Measurements from ENCODE around the gene TSHZ3. TPM values are rescaled to one million over a fixed set of nuclear protein-coding genes. Genes with fewer than 3 reads are reported as not detected.

The TSHZ3 gene
- total RNA-seq, 2 experiments from 2014 or later = 1.7 to 1.8 TPM

- H3K36me3 Mint-ChIP-seq (ENCODE audit: low read depth) = no peaks in the 10 kb centered on the region
- no peaks in the 10 kb centered on the region for H3K4me1 Mint-ChIP-seq
- ChIA-PET CTCF (no interaction called here), POLR2A (no interaction called here)
- H3K4me3 Mint-ChIP-seq = no peak overlapping the region
- H3K27ac Mint-ChIP-seq = no peak overlapping the region
- no peaks in the 10 kb centered on the region for H3K9me3 Mint-ChIP-seq
- DNase-seq = no peak
- H3K27me3 Mint-ChIP-seq = no peaks in the 10 kb centered on the region
Measured at GRCh38 chr19:31297991-31298390, 51.2 kb downstream of the TSHZ3 start.

GRCh38 chr19:31296741-31297390, 52.4 kb downstream of the TSHZ3 start:
- H3K27me3 Mint-ChIP-seq = no peaks in the 10 kb centered on the region
- no peak overlapping the region for H3K27ac Mint-ChIP-seq
- no peak for DNase-seq
- POLR2A ChIA-PET = no interaction called here
- H3K36me3 Mint-ChIP-seq (ENCODE audit: low read depth) = no peaks in the 10 kb centered on the region
- H3K9me3 Mint-ChIP-seq = no peaks in the 10 kb centered on the region
- CTCF ChIA-PET = no interaction called here
- no peaks in the 10 kb centered on the region for H3K4me1 Mint-ChIP-seq
- no peak overlapping the region for H3K4me3 Mint-ChIP-seq

GRCh38 chr19:31294189-31294588, 55.0 kb downstream of the TSHZ3 start:
- Mint-ChIP-seq H3K9me3 (no peaks in the 10 kb centered on the region), H3K27me3 (no peaks in the 10 kb centered on the region), H3K36me3 (ENCODE audit: low read depth) (no peaks in the 10 kb centered on the region), H3K27ac (no peak overlapping the region), H3K4me3 (no peak overlapping the region), H3K4me1 (no peaks in the 10 kb centered on the region)
- ChIA-PET CTCF (no interaction called here), POLR2A (no interaction called here)
- no peak for DNase-seq

- no peaks in the 10 kb centered on the region for H3K27me3 Mint-ChIP-seq
- no peak for DNase-seq
- H3K9me3 Mint-ChIP-seq = no peaks in the 10 kb centered on the region
- H3K27ac Mint-ChIP-seq = no peak overlapping the region
- no peaks in the 10 kb centered on the region for H3K36me3 Mint-ChIP-seq (ENCODE audit: low read depth)
- CTCF ChIA-PET = interaction anchor here (1.0 kb wide), 1 partner anchor 609 kb away, joined by 3 read pairs; no protein-coding TSS in a partner anchor
- POLR2A ChIA-PET = no interaction called here
- H3K4me1 Mint-ChIP-seq = no peaks in the 10 kb centered on the region
- H3K4me3 Mint-ChIP-seq = no peak overlapping the region
Measured at GRCh38 chr19:31292639-31293185, 56.5 kb downstream of the TSHZ3 start.

GRCh38 chr19:31290931-31291590, 58.2 kb downstream of the TSHZ3 start:
- H3K9me3 Mint-ChIP-seq = no peaks in the 10 kb centered on the region
- no peaks in the 10 kb centered on the region for H3K27me3 Mint-ChIP-seq
- CTCF ChIA-PET = interaction anchor here (1.2 to 1.4 kb wide), 2 partner anchors 13 to 37 kb away, joined by 3 read pairs; no protein-coding TSS in a partner anchor
- no peak overlapping the region for H3K4me3 Mint-ChIP-seq
- no peak overlapping the region for H3K27ac Mint-ChIP-seq
- H3K36me3 Mint-ChIP-seq (ENCODE audit: low read depth) = no peaks in the 10 kb centered on the region
- no peaks in the 10 kb centered on the region for H3K4me1 Mint-ChIP-seq
- no peak for DNase-seq
- POLR2A ChIA-PET = no interaction called here

GRCh38 chr19:31289976-31290375, 59.3 kb downstream of the TSHZ3 start:
- H3K27ac Mint-ChIP-seq = no peak overlapping the region
- H3K9me3 Mint-ChIP-seq = no peaks in the 10 kb centered on the region
- no peaks in the 10 kb centered on the region for H3K27me3 Mint-ChIP-seq
- H3K36me3 Mint-ChIP-seq (ENCODE audit: low read depth) = no peaks in the 10 kb centered on the region
- ChIA-PET POLR2A (no interaction called here), CTCF (interaction anchor here (1.2 to 1.4 kb wide), 2 partner anchors 14 to 36 kb away, joined by 3 read pairs; no protein-coding TSS in a partner anchor)
- no peak overlapping the region for H3K4me3 Mint-ChIP-seq
- DNase-seq = no peak
- H3K4me1 Mint-ChIP-seq = no peaks in the 10 kb centered on the region

GRCh38 chr19:31289381-31289880, 59.8 kb downstream of the TSHZ3 start:
- H3K4me3 Mint-ChIP-seq = no peak overlapping the region
- no peaks in the 10 kb centered on the region for H3K4me1 Mint-ChIP-seq
- ChIA-PET POLR2A (interaction anchor here (0.6 kb wide), 1 partner anchor 60 kb away, joined by 3 read pairs; no protein-coding TSS in a partner anchor), CTCF (interaction anchor here (1.2 kb wide), 1 partner anchor 14 kb away, joined by 3 read pairs; no protein-coding TSS in a partner anchor)
- no peaks in the 10 kb centered on the region for H3K9me3 Mint-ChIP-seq
- H3K36me3 Mint-ChIP-seq (ENCODE audit: low read depth) = no peaks in the 10 kb centered on the region
- no peaks in the 10 kb centered on the region for H3K27me3 Mint-ChIP-seq
- no peak overlapping the region for H3K27ac Mint-ChIP-seq
- DNase-seq = no peak

- ChIA-PET CTCF (no interaction called here), POLR2A (no interaction called here)
- Mint-ChIP-seq H3K36me3 (ENCODE audit: low read depth) (no peaks in the 10 kb centered on the region), H3K9me3 (no peaks in the 10 kb centered on the region), H3K4me1 (no peaks in the 10 kb centered on the region), H3K4me3 (no peak overlapping the region), H3K27me3 (no peaks in the 10 kb centered on the region), H3K27ac (no peak overlapping the region)
- DNase-seq = no peak
Measured at GRCh38 chr19:31286491-31286890, 62.7 kb downstream of the TSHZ3 start.

- Mint-ChIP-seq H3K4me3 (no peak overlapping the region), H3K4me1 (no peaks in the 10 kb centered on the region), H3K36me3 (ENCODE audit: low read depth) (no peaks in the 10 kb centered on the region), H3K27ac (no peak overlapping the region), H3K27me3 (no peaks in the 10 kb centered on the region), H3K9me3 (no peaks in the 10 kb centered on the region)
- ChIA-PET CTCF (no interaction called here), POLR2A (no interaction called here)
- DNase-seq = no peak
Measured at GRCh38 chr19:31285744-31286143, 63.5 kb downstream of the TSHZ3 start.

- no peaks in the 10 kb centered on the region for H3K27me3 Mint-ChIP-seq
- no peak for DNase-seq
- no peak overlapping the region for H3K4me3 Mint-ChIP-seq
- no peaks in the 10 kb centered on the region for H3K9me3 Mint-ChIP-seq
- no peak overlapping the region for H3K27ac Mint-ChIP-seq
- H3K36me3 Mint-ChIP-seq (ENCODE audit: low read depth) = no peaks in the 10 kb centered on the region
- ChIA-PET POLR2A (no interaction called here), CTCF (no interaction called here)
- H3K4me1 Mint-ChIP-seq = no peaks in the 10 kb centered on the region
Measured at GRCh38 chr19:31284621-31285020, 64.6 kb downstream of the TSHZ3 start.

- ChIA-PET POLR2A (no interaction called here), CTCF (no interaction called here)
- Mint-ChIP-seq H3K9me3 (no peaks in the 10 kb centered on the region), H3K36me3 (ENCODE audit: low read depth) (no peaks in the 10 kb centered on the region), H3K27me3 (no peaks in the 10 kb centered on the region), H3K4me1 (no peaks in the 10 kb centered on the region), H3K27ac (no peak overlapping the region), H3K4me3 (no peak overlapping the region)
- no peak for DNase-seq
Measured at GRCh38 chr19:31283701-31284100, 65.5 kb downstream of the TSHZ3 start.

- Mint-ChIP-seq H3K27me3 (no peaks in the 10 kb centered on the region), H3K36me3 (ENCODE audit: low read depth) (no peaks in the 10 kb centered on the region), H3K27ac (no peak overlapping the region), H3K4me3 (no peak overlapping the region), H3K4me1 (no peaks in the 10 kb centered on the region), H3K9me3 (no peaks in the 10 kb centered on the region)
- ChIA-PET POLR2A (no interaction called here), CTCF (no interaction called here)
- DNase-seq = no peak
Measured at GRCh38 chr19:31282346-31282745, 66.9 kb downstream of the TSHZ3 start.

- CTCF ChIA-PET = interaction anchor here (0.7 kb wide), 1 partner anchor 90 kb away, joined by 3 read pairs; no protein-coding TSS in a partner anchor
- POLR2A ChIA-PET = no interaction called here
- DNase-seq = no peak
- H3K27me3 Mint-ChIP-seq = no peaks in the 10 kb centered on the region
- no peak overlapping the region for H3K4me3 Mint-ChIP-seq
- H3K27ac Mint-ChIP-seq = no peak overlapping the region
- H3K9me3 Mint-ChIP-seq = no peaks in the 10 kb centered on the region
- H3K4me1 Mint-ChIP-seq = no peaks in the 10 kb centered on the region
- no peaks in the 10 kb centered on the region for H3K36me3 Mint-ChIP-seq (ENCODE audit: low read depth)
Measured at GRCh38 chr19:31280287-31281006, 68.8 kb downstream of the TSHZ3 start.
